GM19372 (cell line): ENCODE measurements around the gene HMGN1.

Experiments used
- ATAC-seq: cut with Tn5 transposase; IDR thresholded peaks from one replicate; pipeline ENCODE4 v1.9.1; 2021; ENCODE audit warnings: mild to moderate bottlenecking, low read depth, moderate library complexity; ENCODE audit not compliant: unreplicated experiment

Gene HMGN1

GRCh38 chr21:39336457-39337008, 12.4 kb downstream of the HMGN1 start:
- no peak for ATAC-seq

GRCh38 chr21:39334611-39335010, 14.3 kb downstream of the HMGN1 start:
- ATAC-seq: no peak

GRCh38 chr21:39332175-39332574, 16.7 kb downstream of the HMGN1 start:
- no peak for ATAC-seq

GRCh38 chr21:39330001-39330400, 18.9 kb downstream of the HMGN1 start:
- ATAC-seq: no peak

- ATAC-seq: no peak
These were observed 21.2 kb downstream of the HMGN1 start for GRCh38 chr21:39327727-39328126.

- no peak for ATAC-seq
These were observed 22.1 kb downstream of the HMGN1 start for GRCh38 chr21:39326607-39327307.

- no peak for ATAC-seq
These were observed 23.4 kb downstream of the HMGN1 start for GRCh38 chr21:39325458-39325857.

GRCh38 chr21:39321424-39321823, 27.5 kb downstream of the HMGN1 start:
- ATAC-seq: no peak

GRCh38 chr21:39319814-39320332, 29.0 kb downstream of the HMGN1 start:
- ATAC-seq: no peak

GRCh38 chr21:39319251-39319756, 29.6 kb downstream of the HMGN1 start:
- ATAC-seq: no peak

GRCh38 chr21:39318091-39318959, 30.6 kb downstream of the HMGN1 start:
- ATAC-seq: no peak

GRCh38 chr21:39317134-39318090, 31.5 kb downstream of the HMGN1 start:
- ATAC-seq: no peak

GRCh38 chr21:39316729-39317128, 32.2 kb downstream of the HMGN1 start:
- no peak for ATAC-seq

GRCh38 chr21:39315603-39316445, 33.1 kb downstream of the HMGN1 start:
- ATAC-seq: no peak

GRCh38 chr21:39314143-39315027, 34.5 kb downstream of the HMGN1 start:
- peak; percentile 7 for ATAC-seq

- peak; percentile 48 for ATAC-seq
These were observed 35.2 kb downstream of the HMGN1 start, which contains the start of gene BRWD1 for GRCh38 chr21:39313571-39314142. BRWD1 (minus strand) TSS chr21:39313632; CDS start chr21:39313491, 141 bp downstream.

GRCh38 chr21:39313042-39313570, 35.8 kb downstream of the HMGN1 start:
- ATAC-seq: peak; percentile 1
